HepG2 (cell line): ENCODE data around the gene ANXA3. TPM values are rescaled to one million over a fixed set of nuclear protein-coding genes. Genes with fewer than 3 reads are reported as not detected.

ENCODE experiments used
- EP300 ChIP-seq, 3 experiments: sonication (generic) in 1 of 3; formaldehyde crosslinking in 1 of 3; IDR thresholded peaks; 2 replicates each; pipeline versions ENCODE4 v1.5.1 to v1.6.1; 2011 to 2020; ENCODE audit warnings: low read depth in 2 of 3, low read length in 2 of 3, borderline replicate concordance in 1 of 3, improper control_type of control experiment in 1 of 3, mild to moderate bottlenecking in 1 of 3, missing genetic modification reagents in 1 of 3, moderate library complexity in 1 of 3
- GATAD1 ChIP-seq: IDR thresholded peaks from 2 replicates; pipeline ENCODE4 v1.6.1; 2016; ENCODE audit warnings: missing genetic modification reagents, missing compliant biosample characterization
- GFI1 ChIP-seq: sonication (generic); formaldehyde crosslinking; IDR thresholded peaks from 2 replicates; pipeline ENCODE4 v1.5.0; 2020; ENCODE audit warnings: missing genetic modification reagents, mild to moderate bottlenecking, borderline replicate concordance
- HMGA1 ChIP-seq: sonication (generic); formaldehyde crosslinking; conservative IDR thresholded peaks from 2 replicates; pipeline ENCODE4 v1.4.0; 2020; ENCODE audit warnings: missing genetic modification reagents
- ISX ChIP-seq: sonication (generic); formaldehyde crosslinking; conservative IDR thresholded peaks from 2 replicates; pipeline ENCODE4 v1.5.0; 2020; ENCODE audit warnings: missing genetic modification reagents
- KLF13 ChIP-seq: sonication (generic); formaldehyde crosslinking; IDR thresholded peaks from 2 replicates; pipeline ENCODE4 v1.4.0; 2020; ENCODE audit warnings: mild to moderate bottlenecking, missing genetic modification reagents
- NBN ChIP-seq: fragments of 450-650 bp; conservative IDR thresholded peaks from 2 replicates; pipeline ENCODE4 v1.6.1; 2017
- PHF8 ChIP-seq: sonication (generic); formaldehyde crosslinking; IDR thresholded peaks from 2 replicates; pipeline ENCODE4 v1.5.0; 2020; ENCODE audit warnings: missing genetic modification reagents
- RFX5 ChIP-seq: IDR thresholded peaks from 2 replicates; pipeline ENCODE4 v1.6.1; 2011; ENCODE audit warnings: low read depth, low read length, improper control_type of control experiment
- SUZ12 ChIP-seq: fragments of 150-350 bp; IDR thresholded peaks from 2 replicates; pipeline ENCODE4 v1.6.1; 2014; ENCODE audit warnings: low read depth, low read length
- TEAD2 ChIP-seq: sonication (generic); formaldehyde crosslinking; IDR thresholded peaks from 2 replicates; pipeline ENCODE4 v1.9.0; 2021; ENCODE audit warnings: missing genetic modification reagents
- TEAD3 ChIP-seq: optimal IDR thresholded peaks from 2 replicates; pipeline ENCODE3; 2016; ENCODE audit warnings: borderline replicate concordance
- TMF1 ChIP-seq: sonication (generic); formaldehyde crosslinking; IDR thresholded peaks from 2 replicates; pipeline ENCODE4 v1.8.1; 2022; ENCODE audit warnings: low read depth, missing genetic modification reagents
- ZFP36 ChIP-seq: fragments of 150-350 bp; IDR thresholded peaks from 2 replicates; pipeline ENCODE4 v1.6.1; 2018; ENCODE audit warnings: borderline replicate concordance, low read length, low read depth; ENCODE audit not compliant: partially characterized antibody
- ZMAT3 ChIP-seq: sonication (generic); formaldehyde crosslinking; conservative IDR thresholded peaks from 2 replicates; pipeline ENCODE4 v1.7.0; 2021; ENCODE audit warnings: missing genetic modification reagents
- ZNF329 ChIP-seq: sonication (generic); formaldehyde crosslinking; IDR thresholded peaks from 2 replicates; pipeline ENCODE4 v1.9.0; 2021; ENCODE audit warnings: low read depth, mild to moderate bottlenecking, missing genetic modification reagents
- ZSCAN9 ChIP-seq: IDR thresholded peaks from 2 replicates; pipeline ENCODE4 v1.6.1; 2016; ENCODE audit warnings: borderline replicate concordance
- polyA plus RNA-seq, 8 experiments: library from polyadenylated mRNA; depleted of rRNA in 3 of 8; stranded (reverse) in 7 of 8; unstranded in 1 of 8; fragments of >200 nt; fragmentation: Illumina TruSeq in 4 of 8; extraction: Trizol in 4 of 8; gene quantifications; 2 replicates each; pipeline versions ENCODE4 v1.2.1 to v1.2.3, GENCODE V29; 2011 to 2016; ENCODE audit warnings: low read depth in 4 of 8, missing spikeins in 1 of 8, mixed read lengths in 1 of 8; ENCODE audit not compliant: insufficient read depth in 1 of 8
- total RNA-seq, 5 experiments: library from RNA; depleted of rRNA; stranded (reverse); fragments of >200 nt; fragmentation: Illumina TruSeq; extraction: Trizol; gene quantifications; 2 replicates each; pipeline ENCODE4 v1.2.3, GENCODE V29; 2016; ENCODE audit warnings: low read depth in 1 of 5
- TF ChIP-seq, protein P1 (sequence below): sonication (generic); formaldehyde crosslinking; IDR thresholded peaks from 2 replicates; pipeline ENCODE4 v1.4.0; 2020; ENCODE audit warnings: mild to moderate bottlenecking, missing genetic modification reagents, borderline replicate concordance
- TF ChIP-seq, protein P2 (sequence below): sonication (generic); formaldehyde crosslinking; IDR thresholded peaks from 2 replicates; pipeline ENCODE4 v1.9.0; 2021; ENCODE audit warnings: missing genetic modification reagents, borderline replicate concordance
- TF ChIP-seq, protein P3 (sequence below): sonication (generic); formaldehyde crosslinking; IDR thresholded peaks from 2 replicates; pipeline ENCODE4 v1.8.1; 2022; ENCODE audit warnings: mild to moderate bottlenecking, missing genetic modification reagents
- TF ChIP-seq, protein P4 (sequence below): sonication (generic); formaldehyde crosslinking; IDR thresholded peaks from 2 replicates; pipeline ENCODE4 v1.4.0; 2020; ENCODE audit warnings: missing genetic modification reagents, low read depth, mild to moderate bottlenecking, borderline replicate concordance
- TF ChIP-seq, protein P5 (sequence below): IDR thresholded peaks from 2 replicates; pipeline ENCODE4 v1.6.1; 2016; ENCODE audit warnings: low read depth

Gene ANXA3
- total and polyA plus RNA-seq, 2 of the 13 experiments (the other 11 are each of a cell fraction or from before 2014, with no cell fraction given), result 6.5 to 6.9 TPM

DNA sequence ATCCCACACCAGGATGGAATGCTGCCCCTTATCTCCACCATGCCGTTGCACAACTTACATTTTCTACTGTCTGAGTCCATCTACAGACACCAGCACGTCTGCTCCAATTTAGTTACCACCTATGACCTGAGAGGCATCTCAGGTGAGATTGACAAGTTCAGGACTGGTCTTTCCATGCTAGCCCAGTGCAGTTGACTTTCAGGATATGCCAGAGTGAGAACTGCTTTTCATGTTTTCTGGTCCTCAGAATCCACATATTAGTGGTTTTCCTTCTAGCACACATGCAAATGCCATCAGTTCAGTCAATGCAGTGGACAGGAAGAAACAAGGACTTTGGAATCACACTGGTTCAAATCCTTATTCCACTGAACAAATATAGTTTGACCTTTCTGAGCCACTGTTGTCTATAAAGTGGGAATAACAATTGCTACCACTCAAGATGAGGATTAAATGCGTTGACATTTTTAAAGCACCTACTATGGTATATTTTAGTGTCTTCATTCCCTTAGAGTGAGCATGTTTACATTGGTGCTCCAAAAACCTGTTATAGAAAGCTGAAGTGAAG is 38.1 kb upstream of the ANXA3 start (continued):
- TF ChIP-seq, protein P1, sequence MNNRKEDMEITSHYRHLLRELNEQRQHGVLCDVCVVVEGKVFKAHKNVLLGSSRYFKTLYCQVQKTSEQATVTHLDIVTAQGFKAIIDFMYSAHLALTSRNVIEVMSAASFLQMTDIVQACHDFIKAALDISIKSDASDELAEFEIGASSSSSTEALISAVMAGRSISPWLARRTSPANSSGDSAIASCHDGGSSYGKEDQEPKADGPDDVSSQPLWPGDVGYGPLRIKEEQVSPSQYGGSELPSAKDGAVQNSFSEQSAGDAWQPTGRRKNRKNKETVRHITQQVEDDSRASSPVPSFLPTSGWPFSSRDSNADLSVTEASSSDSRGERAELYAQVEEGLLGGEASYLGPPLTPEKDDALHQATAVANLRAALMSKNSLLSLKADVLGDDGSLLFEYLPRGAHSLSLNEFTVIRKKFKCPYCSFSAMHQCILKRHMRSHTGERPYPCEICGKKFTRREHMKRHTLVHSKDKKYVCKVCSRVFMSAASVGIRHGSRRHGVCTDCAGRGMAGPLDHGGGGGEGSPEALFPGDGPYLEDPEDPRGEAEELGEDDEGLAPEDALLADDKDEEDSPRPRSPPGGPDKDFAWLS, result no peak
- TF ChIP-seq, protein P2, sequence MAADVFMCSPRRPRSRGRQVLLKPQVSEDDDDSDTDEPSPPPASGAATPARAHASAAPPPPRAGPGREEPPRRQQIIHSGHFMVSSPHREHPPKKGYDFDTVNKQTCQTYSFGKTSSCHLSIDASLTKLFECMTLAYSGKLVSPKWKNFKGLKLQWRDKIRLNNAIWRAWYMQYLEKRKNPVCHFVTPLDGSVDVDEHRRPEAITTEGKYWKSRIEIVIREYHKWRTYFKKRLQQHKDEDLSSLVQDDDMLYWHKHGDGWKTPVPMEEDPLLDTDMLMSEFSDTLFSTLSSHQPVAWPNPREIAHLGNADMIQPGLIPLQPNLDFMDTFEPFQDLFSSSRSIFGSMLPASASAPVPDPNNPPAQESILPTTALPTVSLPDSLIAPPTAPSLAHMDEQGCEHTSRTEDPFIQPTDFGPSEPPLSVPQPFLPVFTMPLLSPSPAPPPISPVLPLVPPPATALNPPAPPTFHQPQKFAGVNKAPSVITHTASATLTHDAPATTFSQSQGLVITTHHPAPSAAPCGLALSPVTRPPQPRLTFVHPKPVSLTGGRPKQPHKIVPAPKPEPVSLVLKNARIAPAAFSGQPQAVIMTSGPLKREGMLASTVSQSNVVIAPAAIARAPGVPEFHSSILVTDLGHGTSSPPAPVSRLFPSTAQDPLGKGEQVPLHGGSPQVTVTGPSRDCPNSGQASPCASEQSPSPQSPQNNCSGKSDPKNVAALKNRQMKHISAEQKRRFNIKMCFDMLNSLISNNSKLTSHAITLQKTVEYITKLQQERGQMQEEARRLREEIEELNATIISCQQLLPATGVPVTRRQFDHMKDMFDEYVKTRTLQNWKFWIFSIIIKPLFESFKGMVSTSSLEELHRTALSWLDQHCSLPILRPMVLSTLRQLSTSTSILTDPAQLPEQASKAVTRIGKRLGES, result no peak
- TF ChIP-seq SUZ12, result no peak
- TF ChIP-seq, protein P3, sequence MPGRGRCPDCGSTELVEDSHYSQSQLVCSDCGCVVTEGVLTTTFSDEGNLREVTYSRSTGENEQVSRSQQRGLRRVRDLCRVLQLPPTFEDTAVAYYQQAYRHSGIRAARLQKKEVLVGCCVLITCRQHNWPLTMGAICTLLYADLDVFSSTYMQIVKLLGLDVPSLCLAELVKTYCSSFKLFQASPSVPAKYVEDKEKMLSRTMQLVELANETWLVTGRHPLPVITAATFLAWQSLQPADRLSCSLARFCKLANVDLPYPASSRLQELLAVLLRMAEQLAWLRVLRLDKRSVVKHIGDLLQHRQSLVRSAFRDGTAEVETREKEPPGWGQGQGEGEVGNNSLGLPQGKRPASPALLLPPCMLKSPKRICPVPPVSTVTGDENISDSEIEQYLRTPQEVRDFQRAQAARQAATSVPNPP, result no peak
- no peak for TF ChIP-seq ZNF329 (CRISPR knock-in tag)
- peak in 1 of 2 experiments; percentile 29; a peak in 1 of 4 replicates for TF ChIP-seq EP300 (IDR thresholded peaks at IDR 0.05; ENCODE audit: low read depth in 2 of 2, low read length in 2 of 2)
- TF ChIP-seq EP300 (CRISPR knock-in tag; IDR thresholded peaks at IDR 0.05; ENCODE audit: borderline replicate concordance), result no peak
- no peak for TF ChIP-seq ISX (CRISPR knock-in tag)
- TF ChIP-seq GFI1 (CRISPR knock-in tag), result 0 out of 2 replicates have a peak, but pooled peaks have one; percentile 19
- TF ChIP-seq TMF1 (CRISPR knock-in tag), result no peak
- TF ChIP-seq NBN, result no peak
- no peak for TF ChIP-seq TEAD2
- TF ChIP-seq, protein P4, sequence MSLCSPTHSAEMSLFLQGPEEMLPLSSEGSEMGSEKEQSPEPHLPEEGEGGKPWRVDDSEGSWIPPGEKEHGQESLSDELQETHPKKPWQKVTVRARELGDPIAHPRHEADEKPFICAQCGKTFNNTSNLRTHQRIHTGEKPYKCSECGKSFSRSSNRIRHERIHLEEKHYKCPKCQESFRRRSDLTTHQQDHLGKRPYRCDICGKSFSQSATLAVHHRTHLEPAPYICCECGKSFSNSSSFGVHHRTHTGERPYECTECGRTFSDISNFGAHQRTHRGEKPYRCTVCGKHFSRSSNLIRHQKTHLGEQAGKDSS (CRISPR knock-in tag), result no peak
- TF ChIP-seq RFX5, result no peak
- no peak for TF ChIP-seq ZFP36
- TF ChIP-seq, protein P5, sequence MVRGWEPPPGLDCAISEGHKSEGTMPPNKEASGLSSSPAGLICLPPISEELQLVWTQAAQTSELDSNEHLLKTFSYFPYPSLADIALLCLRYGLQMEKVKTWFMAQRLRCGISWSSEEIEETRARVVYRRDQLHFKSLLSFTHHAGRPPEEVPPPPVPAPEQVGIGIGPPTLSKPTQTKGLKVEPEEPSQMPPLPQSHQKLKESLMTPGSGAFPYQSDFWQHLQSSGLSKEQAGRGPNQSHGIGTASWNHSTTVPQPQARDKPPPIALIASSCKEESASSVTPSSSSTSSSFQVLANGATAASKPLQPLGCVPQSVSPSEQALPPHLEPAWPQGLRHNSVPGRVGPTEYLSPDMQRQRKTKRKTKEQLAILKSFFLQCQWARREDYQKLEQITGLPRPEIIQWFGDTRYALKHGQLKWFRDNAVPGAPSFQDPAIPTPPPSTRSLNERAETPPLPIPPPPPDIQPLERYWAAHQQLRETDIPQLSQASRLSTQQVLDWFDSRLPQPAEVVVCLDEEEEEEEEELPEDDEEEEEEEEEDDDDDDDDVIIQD (CRISPR knock-in tag), result peak; percentile 60; the same call in 1 of the 2 replicates
- TF ChIP-seq KLF13 (CRISPR knock-in tag), result no peak
- no peak for TF ChIP-seq PHF8 (CRISPR knock-in tag)
- TF ChIP-seq TEAD3 (CRISPR knock-in tag), result peak; percentile 78
- TF ChIP-seq HMGA1, result no peak
- no peak for TF ChIP-seq ZMAT3 (CRISPR knock-in tag)
- 0 out of 2 replicates have a peak, but pooled peaks have one; percentile 29 for TF ChIP-seq ZSCAN9 (CRISPR knock-in tag)
- no peak; the same call in 1 of the 2 replicates for TF ChIP-seq GATAD1 (CRISPR knock-in tag)
